ENCODE results near the gene CHD5. TPM values are rescaled to one million over a fixed set of nuclear protein-coding genes. Genes with fewer than 3 reads are reported as not detected.
A peak's percentile ranks its signal among the peaks of the same experiment; 100 is the strongest.

The CHD5 gene
- total and polyA plus RNA-seq, 2 of the 13 experiments (the other 11 are each of a cell fraction or from before 2014, with no cell fraction given), result 0.02 to 0.21 TPM

GRCh38 chr1:6199298-6200187, 19.4 kb upstream of the CHD5 start, which contains the start of gene RPL22 (continued):
- TF ChIP-seq, protein P1, sequence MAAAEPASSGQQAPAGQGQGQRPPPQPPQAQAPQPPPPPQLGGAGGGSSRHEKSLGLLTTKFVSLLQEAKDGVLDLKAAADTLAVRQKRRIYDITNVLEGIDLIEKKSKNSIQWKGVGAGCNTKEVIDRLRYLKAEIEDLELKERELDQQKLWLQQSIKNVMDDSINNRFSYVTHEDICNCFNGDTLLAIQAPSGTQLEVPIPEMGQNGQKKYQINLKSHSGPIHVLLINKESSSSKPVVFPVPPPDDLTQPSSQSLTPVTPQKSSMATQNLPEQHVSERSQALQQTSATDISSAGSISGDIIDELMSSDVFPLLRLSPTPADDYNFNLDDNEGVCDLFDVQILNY (CRISPR knock-in tag; conservative IDR thresholded peaks at IDR 0.05), result no peak; the same call in 1 of the 2 replicates
- TF ChIP-seq, protein P2, sequence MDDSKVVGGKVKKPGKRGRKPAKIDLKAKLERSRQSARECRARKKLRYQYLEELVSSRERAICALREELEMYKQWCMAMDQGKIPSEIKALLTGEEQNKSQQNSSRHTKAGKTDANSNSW (CRISPR knock-in tag; IDR thresholded peaks at IDR 0.05; ENCODE audit: borderline replicate concordance), result 0 out of 2 replicates have a peak, but pooled peaks have one; percentile 15
- TF ChIP-seq ETS1 (CRISPR knock-in tag; IDR thresholded peaks at IDR 0.05), result no peak
- TF ChIP-seq TCF12 (IDR thresholded peaks at IDR 0.05), result no peak
- TF ChIP-seq TCF12 (CRISPR knock-in tag; IDR thresholded peaks at IDR 0.05), result peak; percentile 15; the same call in 1 of the 2 replicates
- TF ChIP-seq TFAP4 (IDR thresholded peaks at IDR 0.05; ENCODE audit: borderline replicate concordance, low read depth), result no peak
- TF ChIP-seq ATRX (CRISPR knock-in tag; IDR thresholded peaks at IDR 0.05; ENCODE audit: borderline replicate concordance), result no peak
- TF ChIP-seq HOXA5 (CRISPR knock-in tag; IDR thresholded peaks at IDR 0.05), result peak; percentile 95
- TF ChIP-seq, protein P3, sequence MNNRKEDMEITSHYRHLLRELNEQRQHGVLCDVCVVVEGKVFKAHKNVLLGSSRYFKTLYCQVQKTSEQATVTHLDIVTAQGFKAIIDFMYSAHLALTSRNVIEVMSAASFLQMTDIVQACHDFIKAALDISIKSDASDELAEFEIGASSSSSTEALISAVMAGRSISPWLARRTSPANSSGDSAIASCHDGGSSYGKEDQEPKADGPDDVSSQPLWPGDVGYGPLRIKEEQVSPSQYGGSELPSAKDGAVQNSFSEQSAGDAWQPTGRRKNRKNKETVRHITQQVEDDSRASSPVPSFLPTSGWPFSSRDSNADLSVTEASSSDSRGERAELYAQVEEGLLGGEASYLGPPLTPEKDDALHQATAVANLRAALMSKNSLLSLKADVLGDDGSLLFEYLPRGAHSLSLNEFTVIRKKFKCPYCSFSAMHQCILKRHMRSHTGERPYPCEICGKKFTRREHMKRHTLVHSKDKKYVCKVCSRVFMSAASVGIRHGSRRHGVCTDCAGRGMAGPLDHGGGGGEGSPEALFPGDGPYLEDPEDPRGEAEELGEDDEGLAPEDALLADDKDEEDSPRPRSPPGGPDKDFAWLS (CRISPR knock-in tag; IDR thresholded peaks at IDR 0.05; ENCODE audit: borderline replicate concordance), result no peak
- TF ChIP-seq FOXJ3 (CRISPR knock-in tag; IDR thresholded peaks at IDR 0.05; ENCODE audit: borderline replicate concordance), result no peak; the same call in 1 of the 2 replicates
- TF ChIP-seq SMAD3 (CRISPR knock-in tag; IDR thresholded peaks at IDR 0.05), result peak; percentile 62; the same call in 1 of the 2 replicates
- peak; percentile 93 for TF ChIP-seq ZIK1 (CRISPR knock-in tag; IDR thresholded peaks at IDR 0.05; ENCODE audit: borderline replicate concordance, low read depth)
- TF ChIP-seq NFIB (CRISPR knock-in tag; IDR thresholded peaks at IDR 0.05; ENCODE audit: borderline replicate concordance), result no peak
- TF ChIP-seq TFDP2 (CRISPR knock-in tag; IDR thresholded peaks at IDR 0.05), result peak; percentile 61; the same call in 1 of the 2 replicates
- TF ChIP-seq ZNF761 (CRISPR knock-in tag; conservative IDR thresholded peaks at IDR 0.05), result peak; percentile 86
- TF ChIP-seq ZSCAN22 (CRISPR knock-in tag; IDR thresholded peaks at IDR 0.05), result no peak
- peak; percentile 59; the same call in 1 of the 2 replicates for TF ChIP-seq POGK (CRISPR knock-in tag; conservative IDR thresholded peaks at IDR 0.05)
- no peak for TF ChIP-seq ZNF235 (CRISPR knock-in tag; IDR thresholded peaks at IDR 0.05; ENCODE audit: borderline replicate concordance)
- TF ChIP-seq KAT2B (IDR thresholded peaks at IDR 0.05; ENCODE audit: borderline replicate concordance, low read depth, low read length), result no peak
- TF ChIP-seq ZNF260 (CRISPR knock-in tag; IDR thresholded peaks at IDR 0.05; ENCODE audit: borderline replicate concordance, low read depth), result no peak

Measured in HepG2 (cell line).